ENCODE data around the gene CACNB4.

Gene CACNB4

GRCh38 chr2:151852260-151853069 lies 246.4 kb downstream of the CACNB4 start:
- TF ChIP-seq GATA3 (IDR thresholded peaks at IDR 0.05; ENCODE audit: low read depth, low read length) (no peak), GATA2 (IDR thresholded peaks at IDR 0.05; ENCODE audit: low read depth, low read length) (no peak)

DNA sequence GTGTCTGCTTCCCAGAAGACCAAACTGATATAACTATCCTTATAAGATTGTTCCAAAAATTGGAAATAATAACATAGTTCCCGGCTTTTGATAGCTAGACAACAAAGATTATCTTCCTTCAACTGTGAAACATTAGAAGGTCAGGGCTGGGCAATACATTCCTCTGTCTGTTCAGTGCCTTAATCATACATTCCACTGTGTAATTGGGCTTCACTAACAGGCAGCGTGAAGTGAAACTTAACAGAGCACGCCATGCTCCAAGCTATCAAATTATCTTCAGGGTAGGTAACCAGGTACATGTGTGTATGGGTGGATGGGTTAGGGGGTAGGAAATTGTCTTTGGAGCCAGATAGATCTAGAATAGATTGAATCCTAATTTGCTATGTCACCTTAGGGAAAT lies 247.1 kb downstream of the CACNB4 start:
- TF ChIP-seq GATA3 (IDR thresholded peaks at IDR 0.05; ENCODE audit: low read depth, low read length) (no peak), GATA2 (IDR thresholded peaks at IDR 0.05; ENCODE audit: low read depth, low read length) (no peak)

- TF ChIP-seq GATA3 (IDR thresholded peaks at IDR 0.05; ENCODE audit: low read depth, low read length) (no peak), GATA2 (IDR thresholded peaks at IDR 0.05; ENCODE audit: low read depth, low read length) (peak; percentile 71)
Observed at GRCh38 chr2:151849413-151850010, 249.3 kb downstream of the CACNB4 start.

DNA sequence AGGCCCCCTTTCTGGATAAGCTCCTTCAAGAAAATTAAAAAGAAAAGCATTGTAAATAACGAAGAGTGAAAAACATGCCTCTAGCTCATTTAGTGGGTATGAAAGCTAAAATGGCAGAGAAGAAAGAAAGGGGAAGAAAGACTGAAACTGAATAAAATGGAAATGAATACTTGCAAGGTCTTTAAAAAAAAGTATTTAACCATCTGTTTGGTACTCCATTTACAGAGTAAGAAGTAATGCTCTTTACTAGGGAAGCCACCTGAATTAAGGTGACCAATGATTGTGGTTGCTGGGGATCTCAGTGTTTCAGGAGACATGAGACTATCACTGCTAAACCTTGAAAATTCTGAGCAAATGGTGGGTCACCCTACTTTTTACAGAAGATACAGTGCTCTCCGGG lies 253.0 kb downstream of the CACNB4 start:
- TF ChIP-seq GATA2 (IDR thresholded peaks at IDR 0.05; ENCODE audit: low read depth, low read length), result no peak
- no peak for TF ChIP-seq GATA3 (IDR thresholded peaks at IDR 0.05; ENCODE audit: low read depth, low read length)

GRCh38 chr2:151845481-151845880 lies 253.4 kb downstream of the CACNB4 start:
- TF ChIP-seq GATA2 (IDR thresholded peaks at IDR 0.05; ENCODE audit: low read depth, low read length) (no peak), GATA3 (IDR thresholded peaks at IDR 0.05; ENCODE audit: low read depth, low read length) (no peak)

GRCh38 chr2:151844211-151844896 lies 254.5 kb downstream of the CACNB4 start:
- TF ChIP-seq GATA3 (IDR thresholded peaks at IDR 0.05; ENCODE audit: low read depth, low read length) (no peak), GATA2 (IDR thresholded peaks at IDR 0.05; ENCODE audit: low read depth, low read length) (no peak)

DNA sequence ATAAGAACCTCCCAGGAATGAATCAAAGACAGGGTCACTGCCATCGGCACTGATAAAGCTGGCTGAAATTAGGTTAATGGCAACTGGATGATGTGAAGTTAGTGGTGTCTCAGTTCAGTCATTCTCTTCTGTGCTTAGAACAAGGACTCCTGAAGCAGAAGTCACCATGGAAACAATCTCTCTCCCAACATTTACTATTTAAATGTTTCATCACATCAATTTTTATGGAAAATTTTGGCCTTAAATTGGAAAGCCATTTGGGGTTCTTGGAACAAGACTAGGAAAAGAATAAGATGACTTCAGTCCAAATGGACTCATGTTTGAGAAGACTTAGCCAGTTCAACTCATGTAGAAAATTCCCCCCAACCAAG lies 255.2 kb downstream of the CACNB4 start:
- TF ChIP-seq GATA3 (IDR thresholded peaks at IDR 0.05; ENCODE audit: low read depth, low read length), result no peak
- TF ChIP-seq GATA2 (IDR thresholded peaks at IDR 0.05; ENCODE audit: low read depth, low read length), result no peak

DNA sequence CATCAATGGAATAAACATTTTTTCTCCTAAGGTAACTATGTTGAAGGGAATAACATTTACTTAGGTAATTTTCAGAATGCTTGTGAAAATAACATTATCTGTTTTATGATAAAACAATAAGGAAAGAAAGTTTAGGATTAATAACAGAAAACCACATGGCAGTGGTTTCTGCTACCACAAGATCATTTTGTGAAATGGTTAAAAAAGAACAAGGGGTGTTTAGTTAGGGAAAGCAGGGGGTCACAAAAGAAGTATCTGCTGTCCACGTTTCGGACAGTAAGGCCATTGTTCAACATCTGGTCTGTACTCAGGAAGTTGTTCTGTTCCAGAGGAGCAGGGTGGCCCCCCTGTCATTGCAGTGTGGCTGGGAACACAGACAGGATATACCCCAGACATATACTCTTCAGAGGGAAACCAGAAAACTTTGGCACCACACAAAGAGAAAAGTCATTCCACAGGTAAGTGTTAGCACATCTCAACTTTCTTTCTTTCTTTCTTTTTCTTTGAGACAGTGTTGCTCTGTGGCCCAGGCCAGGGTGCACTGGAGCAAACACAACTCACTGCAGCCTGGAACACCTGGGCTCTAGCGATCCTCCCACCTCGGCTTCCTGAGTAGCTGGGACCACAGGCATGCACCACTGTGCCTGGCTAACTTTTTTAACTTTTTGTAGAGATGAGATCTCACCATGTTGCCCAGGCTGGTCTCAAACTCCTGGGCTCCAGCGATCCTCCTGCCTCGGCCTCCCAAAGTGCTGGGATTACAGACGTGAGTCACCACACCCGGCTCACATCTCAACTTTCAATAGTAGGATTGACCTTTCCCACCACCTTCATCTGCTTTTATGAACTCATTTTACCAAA lies 255.8 kb downstream of the CACNB4 start:
- TF ChIP-seq GATA3 (IDR thresholded peaks at IDR 0.05; ENCODE audit: low read depth, low read length), result no peak
- no peak for TF ChIP-seq GATA2 (IDR thresholded peaks at IDR 0.05; ENCODE audit: low read depth, low read length)

- no peak for TF ChIP-seq GATA3 (IDR thresholded peaks at IDR 0.05; ENCODE audit: low read depth, low read length)
- no peak for TF ChIP-seq GATA2 (IDR thresholded peaks at IDR 0.05; ENCODE audit: low read depth, low read length)
Observed at GRCh38 chr2:151841047-151841424, 257.8 kb downstream of the CACNB4 start.

GRCh38 chr2:151840216-151841046 lies 258.4 kb downstream of the CACNB4 start:
- TF ChIP-seq GATA2 (IDR thresholded peaks at IDR 0.05; ENCODE audit: low read depth, low read length), result 0 out of 2 replicates have a peak, but pooled peaks have one; percentile 11
- no peak for TF ChIP-seq GATA3 (IDR thresholded peaks at IDR 0.05; ENCODE audit: low read depth, low read length)

DNA sequence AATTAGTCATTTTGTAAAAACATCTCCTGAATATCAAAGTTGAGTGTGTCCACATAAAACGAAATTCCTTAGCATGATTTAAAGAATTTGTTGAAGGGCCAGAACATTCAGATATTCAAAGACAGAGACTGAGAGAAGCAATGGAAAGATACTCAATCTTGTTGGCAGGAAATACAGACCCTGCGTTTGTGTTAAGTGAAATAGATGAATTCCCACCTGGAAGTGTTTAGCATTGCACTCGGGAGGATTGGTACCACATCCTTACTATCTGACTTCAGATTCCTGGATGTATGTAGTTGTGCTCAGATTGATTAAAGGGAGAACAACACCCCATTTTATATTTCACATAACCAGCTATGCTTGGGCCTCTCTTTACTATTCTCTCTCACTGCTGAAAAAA lies 260.9 kb downstream of the CACNB4 start:
- TF ChIP-seq GATA2 (IDR thresholded peaks at IDR 0.05; ENCODE audit: low read depth, low read length), result no peak

- TF ChIP-seq GATA2 (IDR thresholded peaks at IDR 0.05; ENCODE audit: low read depth, low read length), result no peak
- TF ChIP-seq GATA3 (IDR thresholded peaks at IDR 0.05; ENCODE audit: low read depth, low read length), result no peak
Observed at GRCh38 chr2:151833984-151834383, 264.9 kb downstream of the CACNB4 start.

GRCh38 chr2:151830961-151831360 lies 267.9 kb downstream of the CACNB4 start:
- TF ChIP-seq GATA2 (IDR thresholded peaks at IDR 0.05; ENCODE audit: low read depth, low read length) (no peak), GATA3 (IDR thresholded peaks at IDR 0.05; ENCODE audit: low read depth, low read length) (no peak)
